GM21825 (cell line): ENCODE measurements around the gene CES3.
"Not testable (repeated sequence)": the region's sequence is repeated elsewhere in the genome, so short reads cannot be mapped to it uniquely, and the experiment has no call there.

Experiments used
- ATAC-seq: cut with Tn5 transposase; IDR thresholded peaks from one replicate; pipeline ENCODE4 v1.9.1; 2021; ENCODE audit warnings: mild to moderate bottlenecking, moderate library complexity; ENCODE audit not compliant: unreplicated experiment

The CES3 gene

GRCh38 chr16:66964049-66964448 lies 3.0 kb downstream of the CES3 start:
- no peak for ATAC-seq

- no peak for ATAC-seq
These were observed 7.8 kb downstream of the CES3 start for GRCh38 chr16:66968847-66969246.

DNA sequence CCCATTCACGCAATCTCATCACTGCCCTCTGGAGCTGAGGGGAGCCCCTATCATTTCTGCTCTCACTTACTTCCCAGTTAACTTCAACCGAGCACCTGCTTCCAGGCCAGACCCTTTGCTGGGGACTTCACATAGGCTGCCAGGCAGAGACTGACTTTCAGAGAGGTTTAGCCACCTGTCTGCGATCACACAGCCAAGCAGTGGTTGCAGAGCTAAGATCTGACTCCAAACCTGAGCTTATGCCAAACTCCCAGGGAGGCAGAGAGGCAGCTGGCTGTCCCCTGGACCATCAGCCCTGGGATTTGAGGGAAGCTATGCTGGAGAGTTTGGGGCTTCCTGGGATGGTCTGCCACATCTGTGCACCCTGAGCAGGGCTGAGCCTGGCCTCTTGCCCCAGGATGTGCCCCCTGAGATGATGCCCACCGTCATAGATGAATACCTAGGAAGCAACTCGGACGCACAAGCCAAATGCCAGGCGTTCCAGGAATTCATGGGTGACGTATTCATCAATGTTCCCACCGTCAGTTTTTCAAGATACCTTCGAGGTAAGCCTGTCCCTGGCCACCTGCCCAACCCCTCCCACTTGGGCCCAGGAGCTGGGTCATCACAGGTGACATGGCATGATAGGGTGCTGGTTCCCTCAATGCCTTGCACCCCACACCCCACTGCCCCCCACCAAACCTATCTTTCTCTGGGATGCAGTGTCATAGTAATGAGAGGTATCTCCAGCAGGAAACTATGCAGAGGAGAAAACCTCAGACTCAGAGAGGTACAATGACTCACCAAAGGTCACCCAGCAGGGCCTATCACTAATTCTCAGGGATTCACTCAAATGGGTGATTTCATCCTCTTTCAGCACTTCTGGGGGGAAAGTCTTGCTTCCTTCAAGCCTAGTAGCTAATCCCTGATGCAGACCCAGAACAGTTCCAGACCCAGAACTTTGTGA lies 10.0 kb downstream of the CES3 start:
- no peak for ATAC-seq

DNA sequence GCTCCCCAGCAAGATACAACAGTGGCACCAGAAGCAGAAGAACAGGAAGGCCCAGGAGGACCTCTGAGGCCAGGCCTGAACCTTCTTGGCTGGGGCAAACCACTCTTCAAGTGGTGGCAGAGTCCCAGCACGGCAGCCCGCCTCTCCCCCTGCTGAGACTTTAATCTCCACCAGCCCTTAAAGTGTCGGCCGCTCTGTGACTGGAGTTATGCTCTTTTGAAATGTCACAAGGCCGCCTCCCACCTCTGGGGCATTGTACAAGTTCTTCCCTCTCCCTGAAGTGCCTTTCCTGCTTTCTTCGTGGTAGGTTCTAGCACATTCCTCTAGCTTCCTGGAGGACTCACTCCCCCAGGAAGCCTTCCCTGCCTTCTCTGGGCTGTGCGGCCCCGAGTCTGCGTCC lies 11.9 kb downstream of the CES3 start:
- no peak for ATAC-seq

GRCh38 chr16:66973716-66974115 lies 12.7 kb downstream of the CES3 start:
- ATAC-seq, result no peak

DNA sequence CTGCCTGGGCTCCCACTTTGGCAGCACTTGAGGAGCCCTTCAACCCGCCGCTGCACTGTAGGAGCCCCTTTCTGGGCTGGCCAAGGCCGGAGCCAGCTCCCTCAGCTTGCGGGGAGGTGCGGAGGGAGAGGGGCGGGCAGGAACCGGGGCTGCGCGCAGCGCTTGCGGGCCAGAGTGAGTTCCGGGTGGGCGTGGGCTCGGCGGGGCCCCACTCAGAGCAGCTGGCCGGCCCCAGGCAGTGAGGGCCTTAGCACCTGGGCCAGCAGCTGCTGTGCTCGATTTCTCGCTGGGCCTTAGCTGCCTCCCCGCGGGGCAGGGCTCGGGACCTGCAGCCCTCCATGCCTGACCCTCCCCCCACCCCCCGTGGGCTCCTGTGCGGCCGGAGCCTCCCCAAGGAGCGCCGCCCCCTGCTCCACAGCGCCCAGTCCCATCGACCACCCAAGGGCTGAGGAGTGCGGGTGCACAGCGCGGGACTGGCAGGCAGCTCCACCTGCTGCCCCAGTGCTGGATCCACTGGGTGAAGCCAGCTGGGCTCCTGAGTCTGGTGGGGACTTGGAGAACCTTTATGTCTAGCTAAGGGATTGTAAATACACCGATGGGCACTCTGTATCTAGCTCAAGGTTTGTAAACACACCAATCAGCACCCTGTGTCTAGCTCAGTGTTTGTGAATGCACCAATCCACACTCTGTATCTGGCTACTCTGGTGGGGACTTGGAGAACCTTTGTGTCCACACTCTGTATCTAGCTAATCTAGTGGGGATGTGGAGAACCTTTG lies 13.3 kb downstream of the CES3 start:
- ATAC-seq, result not testable (repeated sequence)

DNA sequence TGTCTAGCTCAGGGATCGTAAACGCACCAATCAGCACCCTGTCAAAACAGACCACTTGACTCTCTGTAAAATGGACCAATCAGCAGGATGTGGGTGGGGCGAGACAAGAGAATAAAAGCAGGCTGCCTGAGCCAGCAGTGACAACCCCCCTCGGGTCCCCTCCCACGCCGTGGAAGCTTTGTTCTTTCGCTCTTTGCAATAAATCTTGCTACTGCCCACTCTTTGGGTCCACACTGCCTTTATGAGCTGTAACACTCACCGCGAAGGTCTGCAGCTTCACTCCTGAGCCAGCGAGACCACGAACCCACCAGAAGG lies 13.8 kb downstream of the CES3 start:
- not testable (repeated sequence) for ATAC-seq

GRCh38 chr16:66975302-66975893 lies 14.3 kb downstream of the CES3 start:
- no peak for ATAC-seq

DNA sequence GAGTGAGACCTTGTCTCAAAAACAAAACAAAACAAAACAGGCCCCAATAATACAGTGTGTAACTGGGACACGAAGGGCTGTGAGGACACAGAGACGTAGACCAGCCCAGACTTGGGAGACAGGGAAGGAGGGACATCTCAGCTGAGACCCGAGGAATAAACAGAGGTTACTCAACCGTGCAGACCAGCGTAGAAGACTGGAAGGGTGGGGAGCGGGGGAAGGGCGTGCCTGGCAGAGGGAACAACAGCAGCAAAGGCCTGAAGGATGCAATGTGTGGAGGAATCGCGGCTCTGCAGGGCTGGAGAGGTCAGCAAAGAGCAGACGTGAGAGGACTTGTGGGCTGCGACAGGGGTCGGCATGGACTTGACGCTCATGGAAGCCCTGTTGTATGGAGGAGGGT lies 15.7 kb downstream of the CES3 start:
- no peak for ATAC-seq

GRCh38 chr16:66977341-66978113 lies 16.5 kb downstream of the CES3 start:
- no peak for ATAC-seq

DNA sequence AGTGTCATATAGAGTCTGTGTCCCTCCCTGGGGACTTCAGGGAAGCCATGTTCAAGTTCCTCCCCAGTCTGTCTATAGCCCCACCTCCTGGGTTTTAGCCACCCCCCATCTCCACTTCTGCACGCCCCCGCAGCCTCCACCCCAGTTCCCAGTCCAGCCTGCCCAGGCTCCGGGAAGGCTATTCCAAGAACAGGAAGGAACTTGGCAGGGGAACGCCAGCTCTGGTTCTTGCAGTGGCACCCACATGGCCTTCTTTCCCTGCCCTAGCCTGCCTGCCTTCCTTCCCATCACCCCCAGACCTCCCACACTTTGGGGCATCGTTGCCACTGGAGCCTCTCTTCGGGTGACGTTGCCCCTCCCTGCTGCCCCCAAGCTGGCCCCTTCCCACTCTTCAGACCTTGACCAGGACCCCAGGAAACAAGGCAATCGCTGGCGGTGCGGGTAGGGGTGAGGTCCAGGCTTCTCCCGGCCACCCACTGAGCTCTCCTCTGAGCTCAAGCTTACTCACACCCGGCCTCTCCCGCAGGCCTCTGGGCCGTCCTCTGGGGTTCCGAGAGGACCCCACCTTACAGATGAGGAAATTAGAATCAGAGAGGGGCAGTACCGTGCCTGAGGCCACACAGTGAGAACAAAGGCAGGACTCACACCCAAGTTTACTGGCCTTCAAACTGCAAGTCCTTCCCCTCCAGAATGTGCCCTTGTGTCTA lies 18.1 kb downstream of the CES3 start:
- ATAC-seq, result no peak

- ATAC-seq, result no peak
These were observed 22.0 kb downstream of the CES3 start for GRCh38 chr16:66983033-66983432.

DNA sequence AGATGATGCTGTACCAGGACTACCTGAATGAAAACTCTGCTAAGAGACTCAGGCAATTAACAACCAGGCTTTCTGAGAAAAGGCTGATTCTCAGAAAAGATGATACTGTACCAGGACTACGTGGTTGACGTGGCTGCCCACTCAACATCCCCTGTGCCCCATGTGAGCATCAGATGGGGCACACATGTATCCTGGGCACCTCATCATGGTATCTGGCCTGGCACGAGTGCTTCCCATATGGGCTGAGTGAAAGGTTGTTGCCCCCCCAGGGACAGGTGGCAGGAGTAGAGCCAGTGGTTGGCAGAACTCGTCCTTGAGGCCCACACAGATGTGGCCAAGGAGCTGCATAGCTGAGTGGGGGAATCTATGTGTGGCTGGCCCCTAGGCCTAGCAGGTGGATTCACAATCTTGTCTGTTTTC lies 23.8 kb downstream of the CES3 start:
- no peak for ATAC-seq

DNA sequence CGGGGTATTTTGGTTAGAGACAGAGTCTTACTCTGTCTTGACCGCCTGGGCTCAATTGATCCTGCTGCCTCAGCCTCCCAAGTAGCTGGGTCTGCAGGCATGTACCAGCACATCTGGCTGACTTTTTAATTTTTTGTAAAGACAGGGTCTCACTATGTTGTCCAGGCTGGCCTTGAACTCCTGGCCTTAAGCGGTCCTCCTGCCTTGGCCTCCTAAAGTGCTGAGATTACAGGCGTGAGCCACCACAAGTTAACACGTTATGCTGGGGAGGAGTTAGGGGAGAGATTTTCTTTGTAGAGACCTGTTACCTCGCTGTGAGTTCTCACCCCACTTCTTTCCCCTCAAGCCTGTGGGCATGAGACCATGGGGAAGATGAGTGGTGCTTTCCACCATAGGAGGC lies 25.5 kb downstream of the CES3 start:
- no peak for ATAC-seq

DNA sequence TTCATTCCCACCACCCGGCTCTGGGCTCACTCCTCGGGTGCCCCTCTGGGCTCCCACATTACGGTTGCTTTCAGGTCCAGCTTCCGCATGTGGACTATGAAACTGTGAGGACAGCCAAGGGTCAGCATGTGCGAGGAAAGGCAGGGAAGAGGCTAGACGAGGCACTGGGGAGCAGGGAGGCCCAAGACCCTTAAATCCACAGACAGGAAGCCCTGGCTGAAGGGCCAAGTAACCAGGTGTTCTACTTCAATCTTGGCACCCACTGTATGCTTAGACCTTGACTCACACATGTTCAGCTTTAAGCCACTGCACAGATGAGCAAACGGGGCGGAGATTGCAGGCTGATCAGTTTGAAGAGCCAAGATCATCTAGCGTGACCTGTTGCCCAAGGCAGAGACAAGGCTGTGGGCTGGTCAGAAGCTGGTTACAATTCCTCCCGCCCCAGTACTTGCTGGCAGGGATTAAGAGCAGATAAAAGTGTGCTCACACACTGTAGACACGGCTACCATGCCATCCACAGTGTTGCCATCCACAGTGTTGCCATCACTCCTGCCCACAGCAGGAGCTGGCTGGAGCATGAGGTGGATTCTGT lies 27.2 kb downstream of the CES3 start, which contains the start of gene CES4A:
TSS of gene CES4A (plus strand) at position 393 of the 592 bp plus-strand sequence. CDS start at position 577, 184 bp downstream.
- no peak for ATAC-seq

- no peak for ATAC-seq
These were observed 30.5 kb downstream of the CES3 start for GRCh38 chr16:66991545-66992077.

DNA sequence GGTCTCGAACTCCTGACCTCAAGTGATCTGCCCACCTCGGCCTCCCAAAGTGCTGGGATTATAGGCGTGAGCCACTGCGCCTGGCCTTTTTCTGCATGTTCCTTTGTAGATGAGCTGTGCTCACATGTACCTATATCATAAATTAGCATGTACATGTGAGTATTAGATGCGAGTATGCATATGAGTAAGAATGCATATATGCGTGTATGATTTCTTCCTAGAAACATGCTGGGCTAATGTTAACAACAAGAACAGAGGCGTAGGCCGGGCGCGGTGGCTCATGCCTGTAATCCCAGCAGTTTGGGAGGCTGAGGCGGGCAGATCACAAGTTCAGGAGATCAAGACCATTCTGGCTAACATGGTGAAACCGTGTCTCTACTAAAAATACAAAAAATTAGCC lies 32.5 kb downstream of the CES3 start:
- ATAC-seq, result not testable (repeated sequence)

- no peak for ATAC-seq
These were observed 35.4 kb downstream of the CES3 start for GRCh38 chr16:66996324-66996982.

DNA sequence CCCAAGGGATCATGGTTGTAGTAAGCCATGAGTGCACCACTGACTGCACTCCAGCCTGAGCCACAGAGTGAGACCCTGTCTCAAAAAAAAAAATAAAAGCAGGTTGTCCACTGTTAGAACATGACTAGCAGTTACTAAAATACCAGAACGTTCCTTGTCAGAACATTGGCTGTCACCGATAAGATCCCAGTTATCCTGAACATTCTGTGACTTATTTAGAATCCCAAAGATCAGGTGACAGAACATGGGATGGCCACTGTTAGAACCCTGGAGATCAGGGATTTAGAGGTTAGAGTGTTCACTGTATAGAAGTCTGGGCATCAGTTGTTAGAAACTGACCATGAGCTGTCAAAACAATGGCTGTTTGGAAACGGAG lies 35.9 kb downstream of the CES3 start:
- no peak for ATAC-seq
